WTC11 (cell line): ENCODE results near the gene RAD23B. TPM values are rescaled to one million over a fixed set of nuclear protein-coding genes. Genes with fewer than 3 reads are reported as not detected.

Experiments used
- ATAC-seq: fragments of 200-7000 bp; cut with Tn5 transposase; 2 replicates; pipeline ENCODE4 v1.10.0; 2021; ENCODE audit warnings: mild to moderate bottlenecking, moderate library complexity
- CTCF ChIA-PET: fragments of 300-600 bp; sonication (Branson Sonifier 250); formaldehyde crosslinking; loops from one replicate; lab custom pipeline; 2021; ENCODE audit warnings: antibody characterized with exemption; lab: Charles Lee
- POLR2A ChIA-PET: fragments of 350-600 bp; sonication (Branson Sonifier 250); formaldehyde crosslinking; loops from one replicate; lab custom pipeline; 2021; ENCODE audit warnings: antibody characterized with exemption; lab: Charles Lee
- DNase-seq: peaks from one replicate; pipeline ENCODE4 v3.0.0; 2021; ENCODE audit warnings: low spot score
- H3K27ac Mint-ChIP-seq: 2 replicates; pipeline ENCODE4 v1.8.0; 2021; ENCODE audit warnings: mixed read lengths
- H3K27me3 Mint-ChIP-seq: 2 replicates; pipeline ENCODE4 v1.8.0; 2021; ENCODE audit warnings: low read depth, mild to moderate bottlenecking, moderate library complexity, mixed read lengths
- H3K36me3 Mint-ChIP-seq: 2 replicates; pipeline ENCODE4 v1.8.0; 2021; ENCODE audit warnings: mixed read lengths
- H3K4me1 Mint-ChIP-seq: 2 replicates; pipeline ENCODE4 v1.8.0; 2022; ENCODE audit warnings: mixed read lengths
- H3K4me3 Mint-ChIP-seq: 2 replicates; pipeline ENCODE4 v1.8.0; 2021; ENCODE audit warnings: mild to moderate bottlenecking, moderate library complexity, mixed read lengths
- H3K9me3 Mint-ChIP-seq: 2 replicates; pipeline ENCODE4 v1.8.0; 2021; ENCODE audit warnings: mixed read lengths
- AR ChIP-seq: fragments of 250-450 bp; sonication (Bioruptor Pico); IDR thresholded peaks from 2 replicates; pipeline ENCODE4 v1.9.0; 2021; ENCODE audit warnings: mild to moderate bottlenecking
- CBFB ChIP-seq: sonication (generic); formaldehyde crosslinking; IDR thresholded peaks from 2 replicates; pipeline ENCODE4 v1.8.1; 2022; ENCODE audit warnings: mild to moderate bottlenecking, low read depth, missing genetic modification reagents
- CREB1 ChIP-seq: sonication (generic); formaldehyde crosslinking; IDR thresholded peaks from 2 replicates; pipeline ENCODE4 v1.8.0; 2023; ENCODE audit warnings: mild to moderate bottlenecking, missing genetic modification reagents
- E2F4 ChIP-seq: sonication (generic); formaldehyde crosslinking; IDR thresholded peaks from 2 replicates; pipeline ENCODE4 v1.8.1; 2022; ENCODE audit warnings: low read depth, mild to moderate bottlenecking, moderate library complexity, missing genetic modification reagents, borderline replicate concordance
- EMX1 ChIP-seq: fragments of 250-450 bp; sonication (Bioruptor Pico); IDR thresholded peaks from 2 replicates; pipeline ENCODE4 v1.8.0; 2021; ENCODE audit warnings: mild to moderate bottlenecking
- ERG ChIP-seq: fragments of 250-450 bp; sonication (Bioruptor Pico); IDR thresholded peaks from 2 replicates; pipeline ENCODE4 v1.8.0; 2021; ENCODE audit warnings: mild to moderate bottlenecking
- ETV6 ChIP-seq: sonication (generic); formaldehyde crosslinking; IDR thresholded peaks from 2 replicates; pipeline ENCODE4 v1.8.1; 2022; ENCODE audit warnings: mild to moderate bottlenecking, missing genetic modification reagents
- IRF1 ChIP-seq: sonication (generic); formaldehyde crosslinking; IDR thresholded peaks from 2 replicates; pipeline ENCODE4 v1.8.0; 2023; ENCODE audit warnings: missing genetic modification reagents
- JAZF1 ChIP-seq: fragments of 250-450 bp; sonication (Bioruptor Pico); IDR thresholded peaks from 2 replicates; pipeline ENCODE4 v1.9.0; 2021; ENCODE audit warnings: moderate library complexity, mild to moderate bottlenecking, inconsistent platforms
- NFATC4 ChIP-seq: fragments of 250-450 bp; sonication (Bioruptor Pico); IDR thresholded peaks from 2 replicates; pipeline ENCODE4 v1.9.0; 2021; ENCODE audit warnings: mild to moderate bottlenecking
- NFE2L1 ChIP-seq: sonication (generic); formaldehyde crosslinking; IDR thresholded peaks from 2 replicates; pipeline ENCODE4 v1.8.1; 2023; ENCODE audit warnings: missing genetic modification reagents
- OVOL2 ChIP-seq: fragments of 250-450 bp; sonication (Bioruptor Pico); IDR thresholded peaks from 2 replicates; pipeline ENCODE4 v1.9.0; 2021; ENCODE audit warnings: mild to moderate bottlenecking, borderline replicate concordance
- PRDM15 ChIP-seq: sonication (generic); formaldehyde crosslinking; IDR thresholded peaks from 2 replicates; pipeline ENCODE4 v1.8.0; 2022; ENCODE audit warnings: missing genetic modification reagents
- PREB ChIP-seq: sonication (generic); formaldehyde crosslinking; IDR thresholded peaks from 2 replicates; pipeline ENCODE4 v1.8.1; 2022; ENCODE audit warnings: mild to moderate bottlenecking, missing genetic modification reagents, moderate library complexity, borderline replicate concordance
- ZNF121 ChIP-seq: sonication (generic); formaldehyde crosslinking; IDR thresholded peaks from 2 replicates; pipeline ENCODE4 v1.8.0; 2023; ENCODE audit warnings: missing genetic modification reagents
- ZNF263 ChIP-seq: sonication (generic); formaldehyde crosslinking; IDR thresholded peaks from 2 replicates; pipeline ENCODE4 v1.8.1; 2022; ENCODE audit warnings: low read depth, mild to moderate bottlenecking, moderate library complexity, missing genetic modification reagents
- ZNF317 ChIP-seq: sonication (generic); formaldehyde crosslinking; IDR thresholded peaks from 2 replicates; pipeline ENCODE4 v1.8.1; 2023; ENCODE audit warnings: low read depth, mild to moderate bottlenecking, moderate library complexity, missing genetic modification reagents, borderline replicate concordance
- ZNF396 ChIP-seq: fragments of 250-450 bp; sonication (Bioruptor Pico); IDR thresholded peaks from 2 replicates; pipeline ENCODE4 v1.8.0; 2021; ENCODE audit warnings: mild to moderate bottlenecking, moderate library complexity, borderline replicate concordance
- ZNF425 ChIP-seq: fragments of 250-450 bp; sonication (Bioruptor Pico); conservative IDR thresholded peaks from 2 replicates; pipeline ENCODE4 v1.9.0; 2021; ENCODE audit warnings: mild to moderate bottlenecking
- ZNF512 ChIP-seq: sonication (generic); formaldehyde crosslinking; IDR thresholded peaks from 2 replicates; pipeline ENCODE4 v1.8.1; 2022; ENCODE audit warnings: missing genetic modification reagents, borderline replicate concordance
- total RNA-seq: library from RNA; stranded (reverse); gene quantifications from 3 replicates; pipeline ENCODE4 v1.2.3, GENCODE V29; 2021

The RAD23B gene
- total RNA-seq, 1 experiment from 2014 or later: 150 TPM

- ChIA-PET CTCF (no interaction called here), POLR2A (interaction anchor here (1.5 kb wide), 1 partner anchor 17 kb away, joined by 4 read pairs; no protein-coding TSS in a partner anchor)
- TF ChIP-seq IRF1 (no peak), ZNF396 (no peak), PREB (no peak), ZNF512 (no peak), ETV6 (CRISPR knock-in tag) (no peak), ERG (no peak), JAZF1 (no peak), CREB1 (CRISPR knock-in tag) (no peak), CBFB (CRISPR knock-in tag) (no peak), NFATC4 (CRISPR knock-in tag) (no peak), ZNF425 (CRISPR knock-in tag) (no peak), ZNF317 (no peak), ZNF121 (no peak), EMX1 (CRISPR knock-in tag) (no peak), ZNF263 (CRISPR knock-in tag) (no peak), PRDM15 (CRISPR knock-in tag) (no peak), E2F4 (CRISPR knock-in tag) (no peak), NFE2L1 (CRISPR knock-in tag) (no peak), OVOL2 (CRISPR knock-in tag) (no peak), AR (CRISPR knock-in tag) (no peak)
- Mint-ChIP-seq H3K4me3 (no peak overlapping the region), H3K36me3 (no peaks in the 10 kb centered on the region), H3K9me3 (no peaks in the 10 kb centered on the region; the same call in 1 of the 2 replicates), H3K27ac (no peak overlapping the region), H3K4me1 (peaks cover 28% of the 10 kb centered on the region), H3K27me3 (no peaks in the 10 kb centered on the region; the same call in 1 of the 2 replicates)
- ATAC-seq (no peak), DNase-seq (no peak)
These were observed 5.3 kb upstream of the RAD23B start for GRCh38 chr9:107277801-107278200.
